ENCODE data around the gene RUBCNL. TPM values are rescaled to one million over a fixed set of nuclear protein-coding genes. Genes with fewer than 3 reads are reported as not detected.

The RUBCNL gene
- polyA plus RNA-seq, 2 of the 4 experiments (the other 2 are of a cell fraction): not detected

DNA sequence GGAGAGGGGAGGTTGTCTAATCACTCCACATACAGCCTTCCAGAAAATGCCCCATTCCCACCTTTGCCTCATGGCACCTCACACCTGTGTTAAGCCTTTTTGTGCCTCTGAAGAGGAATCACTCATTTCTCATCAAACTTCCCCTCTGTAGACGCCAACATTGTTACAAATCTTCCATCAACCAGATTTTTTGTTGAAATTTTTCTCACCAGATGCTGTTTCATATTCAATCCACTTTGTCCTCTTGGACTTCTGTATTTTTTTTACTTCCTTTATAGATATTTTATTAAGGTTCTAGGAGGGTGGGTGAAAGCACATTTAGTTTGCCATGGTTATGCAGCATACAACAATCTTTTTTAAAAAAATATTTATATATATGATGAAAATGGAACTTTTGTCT is 74.0 kb downstream of the RUBCNL start:
- TF ChIP-seq HEYL (CRISPR knock-in tag; IDR thresholded peaks at IDR 0.05) (no peak), GATA3 (IDR thresholded peaks at IDR 0.05; ENCODE audit: borderline replicate concordance) (no peak), ESRRA (IDR thresholded peaks at IDR 0.05; ENCODE audit: borderline replicate concordance, low read length) (no peak), HOXA7 (CRISPR knock-in tag; IDR thresholded peaks at IDR 0.05) (no peak), HDAC2 (IDR thresholded peaks at IDR 0.05) (no peak), CBX2 (IDR thresholded peaks at IDR 0.05; ENCODE audit: borderline replicate concordance, low read depth) (no peak), EP300 (IDR thresholded peaks at IDR 0.05) (no peak), RARB (CRISPR knock-in tag; IDR thresholded peaks at IDR 0.05) (no peak), SREBF2 (IDR thresholded peaks at IDR 0.05) (no peak), JUNB (IDR thresholded peaks at IDR 0.05) (no peak), TP53 (CRISPR knock-in tag; IDR thresholded peaks at IDR 0.05) (no peak), TFCP2L1 (CRISPR knock-in tag; IDR thresholded peaks at IDR 0.05) (no peak), RAD21 (conservative IDR thresholded peaks at IDR 0.05 in 1 of 2, IDR thresholded peaks at IDR 0.05 in 1 of 2) (no peak), KDM5A (IDR thresholded peaks at IDR 0.05) (no peak)
- TF ChIP-seq, protein P1, sequence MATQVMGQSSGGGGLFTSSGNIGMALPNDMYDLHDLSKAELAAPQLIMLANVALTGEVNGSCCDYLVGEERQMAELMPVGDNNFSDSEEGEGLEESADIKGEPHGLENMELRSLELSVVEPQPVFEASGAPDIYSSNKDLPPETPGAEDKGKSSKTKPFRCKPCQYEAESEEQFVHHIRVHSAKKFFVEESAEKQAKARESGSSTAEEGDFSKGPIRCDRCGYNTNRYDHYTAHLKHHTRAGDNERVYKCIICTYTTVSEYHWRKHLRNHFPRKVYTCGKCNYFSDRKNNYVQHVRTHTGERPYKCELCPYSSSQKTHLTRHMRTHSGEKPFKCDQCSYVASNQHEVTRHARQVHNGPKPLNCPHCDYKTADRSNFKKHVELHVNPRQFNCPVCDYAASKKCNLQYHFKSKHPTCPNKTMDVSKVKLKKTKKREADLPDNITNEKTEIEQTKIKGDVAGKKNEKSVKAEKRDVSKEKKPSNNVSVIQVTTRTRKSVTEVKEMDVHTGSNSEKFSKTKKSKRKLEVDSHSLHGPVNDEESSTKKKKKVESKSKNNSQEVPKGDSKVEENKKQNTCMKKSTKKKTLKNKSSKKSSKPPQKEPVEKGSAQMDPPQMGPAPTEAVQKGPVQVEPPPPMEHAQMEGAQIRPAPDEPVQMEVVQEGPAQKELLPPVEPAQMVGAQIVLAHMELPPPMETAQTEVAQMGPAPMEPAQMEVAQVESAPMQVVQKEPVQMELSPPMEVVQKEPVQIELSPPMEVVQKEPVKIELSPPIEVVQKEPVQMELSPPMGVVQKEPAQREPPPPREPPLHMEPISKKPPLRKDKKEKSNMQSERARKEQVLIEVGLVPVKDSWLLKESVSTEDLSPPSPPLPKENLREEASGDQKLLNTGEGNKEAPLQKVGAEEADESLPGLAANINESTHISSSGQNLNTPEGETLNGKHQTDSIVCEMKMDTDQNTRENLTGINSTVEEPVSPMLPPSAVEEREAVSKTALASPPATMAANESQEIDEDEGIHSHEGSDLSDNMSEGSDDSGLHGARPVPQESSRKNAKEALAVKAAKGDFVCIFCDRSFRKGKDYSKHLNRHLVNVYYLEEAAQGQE (IDR thresholded peaks at IDR 0.05): no peak
- TF ChIP-seq, protein P2, sequence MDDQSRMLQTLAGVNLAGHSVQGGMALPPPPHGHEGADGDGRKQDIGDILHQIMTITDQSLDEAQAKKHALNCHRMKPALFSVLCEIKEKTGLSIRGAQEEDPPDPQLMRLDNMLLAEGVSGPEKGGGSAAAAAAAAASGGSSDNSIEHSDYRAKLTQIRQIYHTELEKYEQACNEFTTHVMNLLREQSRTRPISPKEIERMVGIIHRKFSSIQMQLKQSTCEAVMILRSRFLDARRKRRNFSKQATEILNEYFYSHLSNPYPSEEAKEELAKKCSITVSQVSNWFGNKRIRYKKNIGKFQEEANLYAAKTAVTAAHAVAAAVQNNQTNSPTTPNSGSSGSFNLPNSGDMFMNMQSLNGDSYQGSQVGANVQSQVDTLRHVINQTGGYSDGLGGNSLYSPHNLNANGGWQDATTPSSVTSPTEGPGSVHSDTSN (IDR thresholded peaks at IDR 0.05): no peak
- TF ChIP-seq, protein P3, sequence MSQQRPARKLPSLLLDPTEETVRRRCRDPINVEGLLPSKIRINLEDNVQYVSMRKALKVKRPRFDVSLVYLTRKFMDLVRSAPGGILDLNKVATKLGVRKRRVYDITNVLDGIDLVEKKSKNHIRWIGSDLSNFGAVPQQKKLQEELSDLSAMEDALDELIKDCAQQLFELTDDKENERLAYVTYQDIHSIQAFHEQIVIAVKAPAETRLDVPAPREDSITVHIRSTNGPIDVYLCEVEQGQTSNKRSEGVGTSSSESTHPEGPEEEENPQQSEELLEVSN (IDR thresholded peaks at IDR 0.05; ENCODE audit: borderline replicate concordance, low read depth): no peak
- TF ChIP-seq, protein P4, sequence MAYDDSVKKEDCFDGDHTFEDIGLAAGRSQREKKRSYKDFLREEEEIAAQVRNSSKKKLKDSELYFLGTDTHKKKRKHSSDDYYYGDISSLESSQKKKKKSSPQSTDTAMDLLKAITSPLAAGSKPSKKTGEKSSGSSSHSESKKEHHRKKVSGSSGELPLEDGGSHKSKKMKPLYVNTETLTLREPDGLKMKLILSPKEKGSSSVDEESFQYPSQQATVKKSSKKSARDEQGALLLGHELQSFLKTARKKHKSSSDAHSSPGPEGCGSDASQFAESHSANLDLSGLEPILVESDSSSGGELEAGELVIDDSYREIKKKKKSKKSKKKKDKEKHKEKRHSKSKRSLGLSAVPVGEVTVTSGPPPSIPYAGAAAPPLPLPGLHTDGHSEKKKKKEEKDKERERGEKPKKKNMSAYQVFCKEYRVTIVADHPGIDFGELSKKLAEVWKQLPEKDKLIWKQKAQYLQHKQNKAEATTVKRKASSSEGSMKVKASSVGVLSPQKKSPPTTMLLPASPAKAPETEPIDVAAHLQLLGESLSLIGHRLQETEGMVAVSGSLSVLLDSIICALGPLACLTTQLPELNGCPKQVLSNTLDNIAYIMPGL (CRISPR knock-in tag; IDR thresholded peaks at IDR 0.05; ENCODE audit: borderline replicate concordance): no peak
- WGBS (ENCODE audit: missing lambda C conversion rate): 27% methylated on average over 1 of the region's 1 CpG
- ATAC-seq: no peak
- no peaks in the 10 kb centered on the region for H3K4me1 ChIP-seq
- no peaks in the 10 kb centered on the region for H3K9me3 ChIP-seq
- H3K4me3 ChIP-seq: no peak overlapping the region
- FAIRE-seq: no peak
- no peak overlapping the region for H3K27ac ChIP-seq
- POLR2A ChIA-PET: no interaction called here
- H3K4me2 ChIP-seq: no peak overlapping the region
- CTCF ChIA-PET: interaction anchor here (0.6 kb wide), 1 partner anchor 86 kb away, joined by 3 read pairs; no protein-coding TSS in a partner anchor
- no peak for DNase-seq (ENCODE audit: low read depth in 1 of 2, low spot score in 1 of 2)

DNA sequence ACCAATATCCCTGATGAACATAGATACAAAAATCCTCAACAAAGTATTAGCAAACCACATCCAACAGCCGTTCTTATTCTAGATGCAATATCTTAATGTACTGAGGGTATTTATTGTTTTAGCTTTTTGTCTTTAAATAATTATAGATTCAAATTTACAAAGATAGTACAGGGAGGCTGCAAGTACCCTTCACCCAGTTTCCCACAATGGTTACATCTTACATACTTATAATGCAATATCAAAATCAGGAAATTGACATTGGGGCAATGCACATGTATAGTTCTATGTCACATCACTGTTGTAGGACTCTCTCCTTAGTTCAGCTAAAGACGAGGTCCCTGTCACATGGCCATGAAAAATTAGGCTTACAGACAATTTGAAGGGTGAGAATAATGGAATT is 75.8 kb downstream of the RUBCNL start:
- CTCF ChIA-PET: interaction anchor here (2.0 to 2.7 kb wide), 2 partner anchors 10 to 23 kb away, joined by 4 to 11 read pairs; no protein-coding TSS in a partner anchor
- no peak overlapping the region for H3K27ac ChIP-seq
- no peaks in the 10 kb centered on the region for H3K4me1 ChIP-seq
- 33% methylated on average over 2 of the region's 2 CpGs for WGBS (ENCODE audit: missing lambda C conversion rate)
- no peak overlapping the region for H3K4me3 ChIP-seq
- no peaks in the 10 kb centered on the region for H3K9me3 ChIP-seq
- DNase-seq (ENCODE audit: low read depth in 1 of 2, low spot score in 1 of 2): no peak
- no peak for FAIRE-seq
- no peak overlapping the region for H3K4me2 ChIP-seq
- ATAC-seq: no peak
- POLR2A ChIA-PET: no interaction called here
- TF ChIP-seq, protein P5, sequence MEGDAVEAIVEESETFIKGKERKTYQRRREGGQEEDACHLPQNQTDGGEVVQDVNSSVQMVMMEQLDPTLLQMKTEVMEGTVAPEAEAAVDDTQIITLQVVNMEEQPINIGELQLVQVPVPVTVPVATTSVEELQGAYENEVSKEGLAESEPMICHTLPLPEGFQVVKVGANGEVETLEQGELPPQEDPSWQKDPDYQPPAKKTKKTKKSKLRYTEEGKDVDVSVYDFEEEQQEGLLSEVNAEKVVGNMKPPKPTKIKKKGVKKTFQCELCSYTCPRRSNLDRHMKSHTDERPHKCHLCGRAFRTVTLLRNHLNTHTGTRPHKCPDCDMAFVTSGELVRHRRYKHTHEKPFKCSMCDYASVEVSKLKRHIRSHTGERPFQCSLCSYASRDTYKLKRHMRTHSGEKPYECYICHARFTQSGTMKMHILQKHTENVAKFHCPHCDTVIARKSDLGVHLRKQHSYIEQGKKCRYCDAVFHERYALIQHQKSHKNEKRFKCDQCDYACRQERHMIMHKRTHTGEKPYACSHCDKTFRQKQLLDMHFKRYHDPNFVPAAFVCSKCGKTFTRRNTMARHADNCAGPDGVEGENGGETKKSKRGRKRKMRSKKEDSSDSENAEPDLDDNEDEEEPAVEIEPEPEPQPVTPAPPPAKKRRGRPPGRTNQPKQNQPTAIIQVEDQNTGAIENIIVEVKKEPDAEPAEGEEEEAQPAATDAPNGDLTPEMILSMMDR (IDR thresholded peaks at IDR 0.05): no peak
- TF ChIP-seq RNF2 (IDR thresholded peaks at IDR 0.05; ENCODE audit: borderline replicate concordance, low read depth): no peak
- TF ChIP-seq HOXB5 (CRISPR knock-in tag; IDR thresholded peaks at IDR 0.05): no peak
- TF ChIP-seq RAD21 (conservative IDR thresholded peaks at IDR 0.05 in 1 of 2, IDR thresholded peaks at IDR 0.05 in 1 of 2): no peak
- no peak for TF ChIP-seq RARB (CRISPR knock-in tag; IDR thresholded peaks at IDR 0.05)
- no peak for TF ChIP-seq ZC3H11A (IDR thresholded peaks at IDR 0.05)
- no peak for TF ChIP-seq POLR2AphosphoS2 (conservative IDR thresholded peaks at IDR 0.05; ENCODE audit: low read length)
- no peak for TF ChIP-seq CHD2 (IDR thresholded peaks at IDR 0.05; ENCODE audit: low read length, partially characterized antibody)
- TF ChIP-seq POLR2A (IDR thresholded peaks at IDR 0.05; ENCODE audit: low read length): no peak
- TF ChIP-seq, protein P6, sequence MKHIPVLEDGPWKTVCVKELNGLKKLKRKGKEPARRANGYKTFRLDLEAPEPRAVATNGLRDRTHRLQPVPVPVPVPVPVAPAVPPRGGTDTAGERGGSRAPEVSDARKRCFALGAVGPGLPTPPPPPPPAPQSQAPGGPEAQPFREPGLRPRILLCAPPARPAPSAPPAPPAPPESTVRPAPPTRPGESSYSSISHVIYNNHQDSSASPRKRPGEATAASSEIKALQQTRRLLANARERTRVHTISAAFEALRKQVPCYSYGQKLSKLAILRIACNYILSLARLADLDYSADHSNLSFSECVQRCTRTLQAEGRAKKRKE (CRISPR knock-in tag; IDR thresholded peaks at IDR 0.05; ENCODE audit: low read depth): no peak
- no peak for TF ChIP-seq KDM5A (IDR thresholded peaks at IDR 0.05)
- TF ChIP-seq PHF8 (IDR thresholded peaks at IDR 0.05; ENCODE audit: borderline replicate concordance, low read depth): no peak
- TF ChIP-seq EHF (CRISPR knock-in tag; IDR thresholded peaks at IDR 0.05): no peak
- TF ChIP-seq, protein P3 (IDR thresholded peaks at IDR 0.05; ENCODE audit: borderline replicate concordance, low read depth): no peak
